COLO668 (cell line): ENCODE results near the gene TMEM273.

Experiments used
- DNase-seq: peaks from one replicate; lab custom pipeline; 2025; ENCODE audit not compliant: unreplicated experiment; lab: John Stamatoyannopoulos, UW

TMEM273 gene

DNA sequence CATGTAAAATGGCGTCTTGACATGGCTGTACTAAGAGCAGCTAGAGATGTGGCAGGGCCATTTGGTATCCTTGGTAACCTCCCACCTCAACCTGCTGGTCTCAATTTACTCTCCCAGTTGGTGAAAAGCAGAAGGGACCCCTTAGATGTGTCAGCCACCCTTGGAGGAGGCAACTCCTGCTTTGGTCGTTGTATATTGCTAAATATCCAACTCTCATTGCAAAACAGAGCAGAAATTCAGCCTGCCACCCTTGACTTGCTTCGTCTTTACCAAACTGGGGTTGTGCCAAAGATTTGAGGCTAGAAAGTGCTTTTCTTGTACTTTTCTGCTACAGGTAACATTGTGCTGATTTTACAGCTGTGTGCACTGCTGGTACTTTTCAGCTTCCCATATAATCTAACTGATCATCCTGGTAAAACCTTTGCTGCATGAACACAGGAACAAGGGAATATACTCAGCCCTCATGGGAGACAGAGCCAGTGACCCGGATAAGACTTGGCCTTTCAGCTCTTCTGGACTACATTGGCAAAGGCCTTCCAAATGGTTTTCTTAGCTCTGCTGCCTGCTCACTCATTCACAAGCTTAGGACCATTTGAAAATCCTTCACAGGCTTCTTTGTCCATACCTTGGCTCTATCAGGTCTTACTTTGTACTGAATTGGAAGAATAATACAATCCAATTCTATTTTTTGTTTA lies 70.7 kb downstream of the TMEM273 start:
- DNase-seq = no peak

- no peak for DNase-seq
Measured at GRCh38 chr10:49116509-49117375, 71.4 kb downstream of the TMEM273 start.

- DNase-seq = no peak
Measured at GRCh38 chr10:49115796-49116508, 72.2 kb downstream of the TMEM273 start.

DNA sequence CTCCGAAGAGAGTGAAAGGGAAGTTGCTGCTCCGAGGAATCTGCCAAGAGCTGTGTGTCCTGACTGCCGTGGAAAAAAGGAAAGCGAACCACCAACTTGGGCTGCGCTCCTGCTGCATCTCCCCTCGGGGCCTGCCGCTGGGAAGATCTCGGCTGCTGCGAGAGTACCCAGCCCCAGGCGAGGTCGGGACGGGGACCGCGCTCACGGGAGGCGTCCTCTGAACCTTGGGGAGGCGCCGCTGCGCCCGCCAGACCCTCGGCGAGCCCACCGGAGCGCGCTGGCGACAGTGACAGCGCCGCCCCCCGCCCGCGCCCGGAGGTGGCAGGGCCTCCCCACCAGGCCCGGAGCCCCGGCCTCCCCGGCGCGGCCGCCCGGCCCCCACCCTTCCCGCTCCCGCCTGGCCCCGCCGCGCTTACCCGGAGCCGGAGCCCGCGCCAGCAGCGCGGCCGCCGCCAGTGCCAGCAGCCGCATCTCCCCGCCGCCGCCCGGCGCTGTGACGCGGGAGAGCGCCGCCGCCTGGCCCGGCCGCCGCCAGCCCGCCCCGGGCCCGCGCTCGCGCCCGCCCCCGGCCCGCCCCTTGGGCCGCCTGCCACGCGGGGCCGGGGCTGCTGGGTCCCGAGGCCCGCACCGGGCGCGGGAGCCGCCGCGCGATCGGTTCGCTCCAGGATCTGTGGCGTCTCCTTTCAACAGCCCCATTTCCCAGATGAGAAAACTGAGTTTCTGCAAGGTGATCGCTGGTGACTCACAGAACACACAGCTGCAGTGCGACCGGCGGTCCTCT lies 73.0 kb downstream of the TMEM273 start, which contains the start of gene VSTM4:
TSS of gene VSTM4 (minus strand) at position 508 of the 781 bp plus-strand sequence. CDS start at position 471, 37 bp downstream.
- no peak for DNase-seq

GRCh38 chr10:49114718-49115014 lies 73.5 kb downstream of the TMEM273 start:
- no peak for DNase-seq

DNA sequence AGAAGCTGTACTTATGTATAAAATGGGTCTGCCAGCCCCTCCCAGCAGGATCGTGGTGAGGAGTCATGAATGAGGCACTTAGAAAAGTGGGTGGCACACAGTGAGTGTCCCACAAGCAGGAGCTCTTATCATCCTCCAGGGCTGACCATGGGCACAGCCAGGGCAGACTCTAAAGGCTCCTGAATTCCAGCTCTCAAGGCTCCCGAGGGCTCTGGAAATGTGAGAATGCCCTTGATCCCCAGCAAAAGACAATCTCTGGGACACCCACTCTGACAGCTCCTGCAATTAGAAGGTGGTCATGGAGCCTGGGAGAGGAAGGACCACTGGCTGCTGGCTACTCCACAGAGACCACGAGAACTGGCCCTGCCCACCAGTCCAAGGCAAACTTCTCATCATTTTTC lies 74.5 kb downstream of the TMEM273 start:
- DNase-seq = no peak

- DNase-seq = no peak
Measured at GRCh38 chr10:49112851-49113250, 75.3 kb downstream of the TMEM273 start.

DNA sequence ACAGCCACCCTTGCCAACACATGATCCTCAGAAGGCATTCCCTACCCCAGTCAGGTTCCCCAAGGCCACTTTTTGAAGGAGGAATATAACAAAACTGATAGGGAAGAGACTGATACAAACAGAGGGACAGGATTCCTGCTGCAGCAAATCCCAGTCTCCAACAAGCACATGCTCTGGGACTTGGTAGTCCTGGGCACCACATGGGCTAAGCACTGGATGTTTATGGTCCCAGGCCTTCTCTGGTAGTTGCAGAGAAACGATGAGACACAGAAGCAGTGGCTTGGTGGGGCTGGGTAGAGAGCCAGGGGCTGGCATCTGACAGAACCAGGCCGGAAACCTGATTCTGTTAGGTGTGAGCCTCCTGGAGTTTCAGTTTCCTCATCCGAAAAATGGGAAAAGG lies 76.1 kb downstream of the TMEM273 start:
- no peak for DNase-seq

DNA sequence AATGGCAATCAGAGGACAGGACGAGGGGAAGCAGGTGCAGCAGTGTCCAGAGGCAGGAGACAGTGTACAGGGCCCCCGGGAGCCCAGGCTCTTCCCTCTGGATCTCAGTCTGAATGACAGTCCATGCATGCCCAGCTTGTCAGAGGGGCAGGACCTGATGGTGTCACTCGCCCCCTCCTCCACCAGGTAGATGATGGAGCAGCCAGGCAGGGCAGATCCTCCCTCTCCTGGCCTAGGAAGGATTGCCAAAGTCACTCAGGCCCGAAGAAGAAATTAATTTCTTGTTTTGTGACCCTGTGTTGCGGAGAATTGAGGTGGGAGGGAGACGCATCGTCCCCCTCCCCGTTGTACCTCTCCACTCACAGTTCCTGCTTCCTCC lies 76.9 kb downstream of the TMEM273 start:
- no peak for DNase-seq

DNA sequence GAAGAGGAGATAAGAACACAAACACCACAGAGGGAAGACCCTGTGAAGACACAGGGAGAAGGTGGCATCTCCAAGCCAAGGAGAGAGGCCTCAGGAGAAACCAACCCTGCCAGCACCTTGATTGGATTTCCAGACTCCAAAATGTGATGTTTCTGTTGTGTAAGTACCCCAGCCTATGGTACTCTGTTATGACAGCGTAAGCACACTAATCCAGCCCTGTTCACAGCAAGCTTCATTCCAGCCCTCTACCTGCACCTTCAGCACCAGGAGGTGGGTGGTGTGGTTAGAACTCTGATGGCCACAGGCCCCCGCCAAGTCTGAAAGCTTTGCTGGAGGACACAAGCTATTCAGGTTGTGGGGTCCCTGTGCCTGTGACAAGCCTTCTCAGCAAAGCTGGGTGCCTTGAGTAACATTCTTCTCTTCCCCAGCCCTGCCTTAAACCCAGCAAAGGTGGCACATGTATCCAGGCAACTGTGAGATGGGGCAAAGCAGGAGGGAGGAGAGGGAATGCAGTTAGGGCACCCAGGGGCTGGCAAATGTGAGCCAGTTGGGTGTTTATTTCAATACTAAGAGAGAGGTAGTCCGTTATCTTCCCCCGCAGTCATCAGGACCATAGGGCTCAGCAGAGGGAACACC lies 77.4 kb downstream of the TMEM273 start:
- no peak for DNase-seq

DNA sequence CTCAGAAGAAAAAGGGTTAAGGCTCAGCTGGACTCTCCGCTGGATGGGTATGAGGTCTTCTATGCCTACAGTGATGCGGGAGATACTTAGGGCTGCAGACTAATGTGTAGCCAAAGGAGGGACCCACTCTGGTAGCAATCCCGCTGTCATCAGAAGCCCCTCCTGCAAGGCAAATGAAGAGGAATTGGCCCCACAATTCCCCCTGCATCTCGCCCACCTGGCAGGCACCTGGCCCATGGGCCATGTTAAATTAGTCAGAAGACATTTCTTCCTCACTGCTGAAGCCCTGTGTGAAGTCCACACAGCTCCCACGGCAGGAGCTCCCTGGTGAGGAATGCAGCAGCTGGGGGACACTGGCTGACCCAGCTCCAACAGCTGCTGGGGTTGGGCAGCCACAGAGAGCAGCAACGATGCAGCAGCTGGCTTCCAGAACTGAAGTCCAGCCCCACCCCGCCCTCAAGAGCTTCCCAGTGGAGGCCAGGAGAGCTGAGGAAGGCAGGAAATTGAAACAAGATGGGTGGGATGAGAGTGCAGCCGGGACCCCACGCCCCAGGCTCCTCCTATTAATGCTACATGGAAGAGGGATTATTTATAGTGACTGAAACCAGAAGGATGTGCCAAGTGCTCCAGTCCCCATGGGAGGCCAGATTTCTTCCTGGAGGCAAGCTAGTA lies 78.4 kb downstream of the TMEM273 start:
- DNase-seq = no peak

- no peak for DNase-seq
Measured at GRCh38 chr10:49108656-49109055, 79.5 kb downstream of the TMEM273 start.

GRCh38 chr10:49107887-49108267 lies 80.3 kb downstream of the TMEM273 start:
- DNase-seq = no peak

DNA sequence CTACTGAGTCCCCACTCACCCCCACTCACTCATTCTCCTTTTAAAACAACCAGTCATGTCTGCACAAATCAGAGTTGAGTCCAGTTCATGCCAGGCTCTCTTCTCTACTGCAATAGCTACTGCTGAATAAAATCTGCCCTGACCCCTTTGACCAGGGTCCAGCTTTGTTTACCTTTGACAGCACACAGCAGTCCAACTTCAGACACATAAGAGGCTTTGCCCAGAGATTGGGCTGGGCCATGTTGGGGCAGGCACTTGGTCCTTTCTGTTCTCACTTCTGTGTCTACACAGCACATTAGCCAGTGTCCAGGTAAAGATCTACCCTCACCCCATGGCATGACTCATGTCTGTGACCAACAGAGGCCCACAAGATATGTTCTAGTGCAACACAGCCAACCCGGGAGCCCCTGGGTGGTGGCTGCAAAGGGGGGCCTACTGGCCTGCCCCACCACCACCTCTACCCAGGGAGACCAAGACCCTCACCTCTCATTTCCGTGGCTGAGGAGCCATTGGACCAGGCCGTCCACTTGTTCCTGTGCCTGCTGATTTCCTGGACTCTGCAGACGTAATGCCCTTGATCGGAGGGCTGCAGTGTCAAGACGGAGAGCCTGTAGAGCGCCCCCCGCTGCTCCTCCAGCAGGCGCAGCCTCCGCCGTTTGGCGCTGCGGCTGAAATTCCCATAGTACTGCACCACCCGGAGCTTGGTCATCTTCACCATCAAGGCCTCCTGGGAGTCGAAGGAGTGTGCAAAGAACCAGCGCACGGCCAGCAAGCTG lies 80.9 kb downstream of the TMEM273 start:
- DNase-seq = no peak

DNA sequence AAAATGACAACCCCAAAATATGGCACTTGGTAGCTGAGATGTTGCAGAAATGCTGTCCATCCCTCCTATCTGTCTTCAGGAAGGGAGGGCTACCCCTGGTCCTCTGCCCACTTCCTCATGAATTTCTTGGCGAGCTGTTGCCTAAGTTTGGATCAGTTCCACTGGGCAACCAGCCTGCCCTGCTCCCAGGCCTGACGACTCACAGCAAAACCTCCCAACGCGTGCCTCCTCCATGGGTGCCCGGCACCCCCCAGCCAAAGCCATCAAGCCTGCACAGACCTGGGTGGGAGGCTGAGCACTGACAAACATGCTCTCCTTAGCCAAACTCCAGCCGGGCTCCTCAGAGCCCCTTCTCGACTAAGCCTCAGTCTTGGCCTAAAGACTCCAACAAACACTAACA lies 81.7 kb downstream of the TMEM273 start:
- no peak for DNase-seq

- no peak for DNase-seq
Measured at GRCh38 chr10:49105076-49105475, 83.1 kb downstream of the TMEM273 start.
